ENCODE data around the gene DIP2A. TPM values are rescaled to one million over a fixed set of nuclear protein-coding genes. Genes with fewer than 3 reads are reported as not detected.

Gene DIP2A
- total and polyA plus RNA-seq, 2 of the 13 experiments (the other 11 are each of a cell fraction or from before 2014, with no cell fraction given), result 18.5 to 37.6 TPM

DNA sequence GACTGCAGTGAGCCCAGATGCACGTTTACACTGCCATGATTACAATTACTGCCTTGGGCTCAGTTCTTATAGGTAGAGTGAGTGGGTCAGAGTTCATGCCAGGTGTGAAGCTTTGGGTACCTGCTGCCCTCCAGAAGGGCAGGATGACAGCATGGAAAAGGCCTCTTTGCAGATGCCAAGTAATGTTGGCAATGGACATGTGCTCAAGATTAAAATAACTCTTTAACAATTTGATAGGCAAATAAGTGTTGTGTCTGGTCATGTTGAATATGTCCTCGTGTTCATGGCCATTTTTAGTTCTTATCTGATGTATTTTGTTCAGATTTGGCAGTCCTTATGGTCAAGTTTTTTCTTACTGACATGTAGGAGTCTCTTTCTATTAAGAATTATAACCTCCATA, 111.4 kb downstream of the DIP2A start (continued):
- TF ChIP-seq ZNF292 (CRISPR knock-in tag; IDR thresholded peaks at IDR 0.05; ENCODE audit: borderline replicate concordance, low read depth), result no peak

DNA sequence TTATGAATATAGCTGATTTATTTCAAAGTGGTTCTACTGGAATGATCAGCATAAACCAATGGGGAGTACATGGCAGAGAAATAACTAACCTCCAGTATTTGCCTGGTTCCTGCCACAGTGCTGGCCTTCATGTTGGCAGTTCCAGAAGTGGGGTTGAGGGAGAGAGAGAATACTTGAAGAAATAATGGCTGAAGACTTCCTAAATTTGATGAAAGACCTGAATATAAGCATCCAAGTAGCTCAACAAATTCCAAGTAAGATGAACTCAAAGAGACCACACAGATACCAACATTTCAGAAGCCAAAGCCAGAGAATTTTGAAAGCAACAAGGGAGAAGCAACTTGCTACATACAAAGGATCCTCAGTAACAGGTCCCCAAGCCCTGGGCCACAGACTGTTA, 111.9 kb downstream of the DIP2A start:
- FAIRE-seq (no peak), ATAC-seq (no peak), DNase-seq (ENCODE audit: low spot score) (no peak)
- Histone ChIP-seq H3K4me2 (ENCODE audit: low read depth, low read length) (no peak overlapping the region), H4K20me1 (ENCODE audit: insufficient read depth, low read length) (no peaks in the 10 kb centered on the region), H3K4me1 (ENCODE audit: insufficient read depth, low read length) (no peaks in the 10 kb centered on the region), H3K36me3 (replicated peaks in 1 of 2; ENCODE audit: control insufficient read depth in 1 of 2, insufficient read depth in 2 of 2, low read length in 2 of 2) (peaks cover 8 to 16% of the 10 kb centered on the region in 2 experiments; a peak in 4 of 5 replicates), H2AFZ (ENCODE audit: low read length) (no peak overlapping the region), H3K9ac (ENCODE audit: insufficient read depth, low read depth, low read length) (no peak overlapping the region), H3K27ac (ENCODE audit: extremely low read length, insufficient read depth, low read length) (no peak overlapping the region), H3K9me3 (ENCODE audit: low read length) (no peaks in the 10 kb centered on the region), H3K79me2 (ENCODE audit: insufficient read depth, low read length) (no peaks in the 10 kb centered on the region), H3K27me3 (ENCODE audit: control insufficient read depth in 1 of 2, insufficient read depth in 2 of 2, low read length in 2 of 2) (no peaks in the 10 kb centered on the region), H3K4me3 (replicated peaks in 1 of 3; ENCODE audit: insufficient read depth in 1 of 3, low read depth in 2 of 3, low read length in 3 of 3) (no peak overlapping the region)
- in situ Hi-C loops (cut with HindIII; ENCODE audit: extremely low pct_ligation_motif_present, low pct_unique_long_range_greater_than_20kb), result no loop called here
- TF ChIP-seq DNMT3B (CRISPR knock-in tag; conservative IDR thresholded peaks at IDR 0.05), result no peak
- TF ChIP-seq ZFX (CRISPR knock-in tag; IDR thresholded peaks at IDR 0.05; ENCODE audit: low read depth), result no peak
- TF ChIP-seq TEAD3 (CRISPR knock-in tag; optimal IDR thresholded peaks at IDR 0.05; ENCODE audit: borderline replicate concordance), result no peak
- TF ChIP-seq MXD4 (CRISPR knock-in tag; IDR thresholded peaks at IDR 0.05), result no peak
- no peak for TF ChIP-seq ATF7-NPFF (CRISPR knock-in tag; IDR thresholded peaks at IDR 0.05; ENCODE audit: low read depth)
- TF ChIP-seq ZNF780A (CRISPR knock-in tag; IDR thresholded peaks at IDR 0.05), result no peak
- no peak for TF ChIP-seq NFYB (CRISPR knock-in tag; IDR thresholded peaks at IDR 0.05)
- no peak for TF ChIP-seq MAF1 (CRISPR knock-in tag; IDR thresholded peaks at IDR 0.05; ENCODE audit: borderline replicate concordance)
- TF ChIP-seq, protein P1, sequence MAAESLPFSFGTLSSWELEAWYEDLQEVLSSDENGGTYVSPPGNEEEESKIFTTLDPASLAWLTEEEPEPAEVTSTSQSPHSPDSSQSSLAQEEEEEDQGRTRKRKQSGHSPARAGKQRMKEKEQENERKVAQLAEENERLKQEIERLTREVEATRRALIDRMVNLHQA (CRISPR knock-in tag; IDR thresholded peaks at IDR 0.05), result no peak
- ChIA-PET POLR2A (no interaction called here), CTCF (ENCODE audit: low intra/inter-chr PET ratio, low total read pairs) (no interaction called here)
- BruUV-seq (replicated peaks), result no TSS peak
- intact Hi-C loops (cut with micrococcal nuclease; ENCODE audit: unreplicated experiment), result no loop called here

Measured in HepG2 (cell line).